Keratinocyte (primary cell): ENCODE measurements around the gene TEX36. TPM values are rescaled to one million over a fixed set of nuclear protein-coding genes. Genes with fewer than 3 reads are reported as not detected.

Source experiments
- DNase-seq: peaks from one replicate; pipeline ENCODE4 v3.0.0-alpha.2; 2011; ENCODE audit warnings: low read depth, missing footprints, low spot score
- FAIRE-seq: peaks from 2 replicates; lab custom pipeline; 2011; peaks lifted over from hg19 to GRCh38; lab: Jason Lieb, UNC
- H2AFZ ChIP-seq: 2 replicates; pipeline ENCODE4 v1.6.0; 2012; ENCODE audit warnings: low read length, control low read depth, inconsistent platforms; ENCODE audit not compliant: control insufficient read depth
- H3K27ac ChIP-seq: 2 replicates; pipeline ENCODE4 v1.5.1; 2011; ENCODE audit warnings: low read length; ENCODE audit not compliant: control insufficient read depth, insufficient read depth
- H3K27me3 ChIP-seq: 3 replicates; pipeline ENCODE4 v1.6.0; 2011; ENCODE audit warnings: low read length; ENCODE audit not compliant: control insufficient read depth, insufficient read depth; ENCODE audit errors: extremely low read depth
- H3K36me3 ChIP-seq, 2 experiments: 2 replicates in 1 of 2; 3 replicates in 1 of 2; pipeline ENCODE4 v1.5.1; 2011; ENCODE audit warnings: low read length in 2 of 2, mild to moderate bottlenecking in 1 of 2; ENCODE audit not compliant: control insufficient read depth in 2 of 2, insufficient read depth in 2 of 2; ENCODE audit errors: extremely low read depth in 1 of 2
- H3K4me1 ChIP-seq: 3 replicates; pipeline ENCODE4 v1.5.1; 2011; ENCODE audit warnings: low read length; ENCODE audit not compliant: control insufficient read depth, insufficient read depth; ENCODE audit errors: extremely low read depth
- H3K4me2 ChIP-seq: 3 replicates; pipeline ENCODE4 v1.6.0; 2011; ENCODE audit warnings: low read depth, low read length; ENCODE audit not compliant: control insufficient read depth, insufficient read depth; ENCODE audit errors: extremely low read depth
- H3K4me3 ChIP-seq, 3 experiments: fragments of 200-600 bp in 1 of 3; sonication (generic) in 1 of 3; 2 replicates in 2 of 3; 3 replicates in 1 of 3; pipeline ENCODE4 v1.5.1; 2011 to 2016; ENCODE audit warnings: low read length in 3 of 3, mild to moderate bottlenecking in 3 of 3, control low read depth in 2 of 3, inconsistent platforms in 1 of 3, low read depth in 1 of 3, mixed read lengths in 1 of 3, mixed run types in 1 of 3, moderate library complexity in 1 of 3; ENCODE audit not compliant: control insufficient read depth in 2 of 3, insufficient read depth in 2 of 3; ENCODE audit errors: extremely low read depth in 1 of 3
- H3K79me2 ChIP-seq: 2 replicates; pipeline ENCODE4 v1.6.0; 2012; ENCODE audit warnings: low read length; ENCODE audit not compliant: control insufficient read depth, insufficient read depth
- H3K9ac ChIP-seq: 3 replicates; pipeline ENCODE4 v1.6.0; 2011; ENCODE audit warnings: low read length; ENCODE audit not compliant: control insufficient read depth, insufficient read depth; ENCODE audit errors: extremely low read depth
- H3K9me1 ChIP-seq: 3 replicates; pipeline ENCODE4 v1.6.0; 2011; ENCODE audit warnings: low read length; ENCODE audit not compliant: control insufficient read depth, insufficient read depth; ENCODE audit errors: extremely low read depth
- H3K9me3 ChIP-seq: 2 replicates; pipeline ENCODE4 v1.5.1; 2012; ENCODE audit warnings: low read depth, low read length; ENCODE audit not compliant: control insufficient read depth
- H4K20me1 ChIP-seq: 3 replicates; pipeline ENCODE4 v1.6.0; 2011; ENCODE audit warnings: low read length; ENCODE audit not compliant: control insufficient read depth, insufficient read depth; ENCODE audit errors: extremely low read depth
- CTCF ChIP-seq, 3 experiments: IDR thresholded peaks in 1 of 3; conservative IDR thresholded peaks in 1 of 3; optimal IDR thresholded peaks in 1 of 3; 2 replicates in 2 of 3; 3 replicates in 1 of 3; pipeline versions ENCODE3 to v1.5.1; 2011; ENCODE audit warnings: low read length in 3 of 3, mild to moderate bottlenecking in 3 of 3, moderate library complexity in 2 of 3, control low read depth in 1 of 3, inconsistent platforms in 1 of 3; ENCODE audit not compliant: insufficient read depth in 2 of 3; ENCODE audit errors: extremely low read depth in 1 of 3
- EZH2 ChIP-seq: IDR thresholded peaks from one replicate; pipeline ENCODE4 v1.6.1; 2012; ENCODE audit warnings: inconsistent platforms, mild to moderate bottlenecking, low read length, moderate library complexity
- dilution Hi-C: fragments of 300-500 bp; cut with MboI; formaldehyde crosslinking; loops from one replicate; pipeline ENCODE4 v1.7.0; 2020; ENCODE audit warnings: low sequenced_read_pairs; ENCODE audit not compliant: extremely low pct_ligation_motif_present
- polyA plus RNA-seq, 5 experiments: library from polyadenylated mRNA; depleted of rRNA in 3 of 5; stranded (reverse) in 3 of 5; stranded (forward) in 1 of 5; unstranded in 1 of 5; fragments of >200 nt; gene quantifications; 1 replicate in 1 of 5; 2 replicates in 3 of 5; 3 replicates in 1 of 5; pipeline versions ENCODE4 v1.2.1 to v1.2.3, GENCODE V29; 2011 to 2012; ENCODE audit warnings: missing spikeins in 2 of 5, low read depth in 1 of 5, low replicate concordance in 1 of 5

Gene TEX36
- polyA plus RNA-seq, 1 donor (not counting 4 experiments of a cell fraction or from before 2014, with no cell fraction given) = not detected

- no peak overlapping the region for H3K27ac ChIP-seq
- no peak overlapping the region for H3K4me3 ChIP-seq
- FAIRE-seq (no peak), DNase-seq (no peak)
- no peaks in the 10 kb centered on the region for H4K20me1 ChIP-seq
- no peaks in the 10 kb centered on the region for H3K9me1 ChIP-seq
- no peak overlapping the region for H2AFZ ChIP-seq
- H3K9ac ChIP-seq = no peak overlapping the region
- no peaks in the 10 kb centered on the region for H3K4me1 ChIP-seq
- dilution Hi-C loops = no loop called here
- no peak overlapping the region for H3K4me2 ChIP-seq
- no peaks in the 10 kb centered on the region for H3K79me2 ChIP-seq
- TF ChIP-seq EZH2 (no peak), CTCF (optimal IDR thresholded peaks at IDR 0.05 in 1 of 3, IDR thresholded peaks at IDR 0.05 in 1 of 3, conservative IDR thresholded peaks at IDR 0.05 in 1 of 3; ENCODE audit: extremely low read depth in 1 of 3, insufficient read depth in 2 of 3, low read length in 3 of 3) (no peak)
- H3K27me3 ChIP-seq = no peaks in the 10 kb centered on the region
- H3K36me3 ChIP-seq = no peaks in the 10 kb centered on the region
- no peaks in the 10 kb centered on the region for H3K9me3 ChIP-seq
These were observed 17.5 kb upstream of the TEX36 start for GRCh38 chr10:125700355-125700911.

DNA sequence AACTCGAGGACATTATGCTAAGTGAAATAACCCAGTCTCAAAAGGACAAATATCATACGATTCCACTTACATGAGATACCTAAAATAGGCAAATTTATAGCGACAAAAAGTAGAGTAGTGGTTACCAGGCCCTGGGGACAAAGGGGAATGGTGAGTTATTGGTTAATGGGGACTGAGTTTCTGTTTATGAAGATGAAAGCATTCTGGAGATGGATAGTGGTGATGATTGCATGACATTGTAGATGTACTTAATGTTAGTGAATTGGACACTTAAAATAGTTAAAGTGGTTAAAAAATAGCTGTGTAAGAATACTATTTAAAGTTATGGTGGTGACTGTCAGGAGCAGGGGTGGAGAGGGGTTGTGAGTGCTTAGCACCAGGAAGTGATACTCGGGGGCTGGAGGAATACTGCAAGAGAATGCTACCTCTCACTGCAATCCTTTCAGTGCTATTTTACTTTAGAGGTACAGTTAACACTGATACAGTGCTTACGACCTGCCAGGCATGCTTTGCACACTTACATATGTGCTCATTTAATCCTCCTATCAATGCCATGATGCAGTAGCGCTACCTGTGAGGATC, 16.7 kb upstream of the TEX36 start:
- DNase-seq (no peak), FAIRE-seq (no peak)
- H3K9ac ChIP-seq = no peak overlapping the region
- H3K9me3 ChIP-seq = no peaks in the 10 kb centered on the region
- H3K27me3 ChIP-seq = no peaks in the 10 kb centered on the region
- H3K4me2 ChIP-seq = no peak overlapping the region
- dilution Hi-C loops = no loop called here
- H4K20me1 ChIP-seq = no peaks in the 10 kb centered on the region
- H3K4me1 ChIP-seq = no peaks in the 10 kb centered on the region
- no peaks in the 10 kb centered on the region for H3K9me1 ChIP-seq
- H3K36me3 ChIP-seq = no peaks in the 10 kb centered on the region
- no peak overlapping the region for H3K4me3 ChIP-seq
- H3K27ac ChIP-seq = no peak overlapping the region
- TF ChIP-seq CTCF (optimal IDR thresholded peaks at IDR 0.05 in 1 of 3, IDR thresholded peaks at IDR 0.05 in 1 of 3, conservative IDR thresholded peaks at IDR 0.05 in 1 of 3; ENCODE audit: extremely low read depth in 1 of 3, insufficient read depth in 2 of 3, low read length in 3 of 3) = no peak
- no peak for TF ChIP-seq EZH2
- no peaks in the 10 kb centered on the region for H3K79me2 ChIP-seq
- no peak overlapping the region for H2AFZ ChIP-seq
